GM12878 (cell line): ENCODE data around the gene ATF6. TPM values are rescaled to one million over a fixed set of nuclear protein-coding genes. Genes with fewer than 3 reads are reported as not detected.

Experiments used
- ATAC-seq: fragments of 200-7000 bp; cut with Tn5 transposase; 3 replicates; pipeline ENCODE4 v1.9.1; 2020; ENCODE audit warnings: mild to moderate bottlenecking, moderate library complexity
- BruUV-seq: library from RNA; stranded (reverse); fragments of 400-500 nt; replicated peaks from 2 replicates; lab custom pipeline; 2021; lab: Mats Ljungman, UMichigan
- CTCF ChIA-PET: fragments of 300-600 bp; sonication (Branson Sonifier 250); formaldehyde crosslinking; extraction: SDS; loops from one replicate; lab custom pipeline; 2021; ENCODE audit warnings: inconsistent platforms; lab: Yijun Ruan, JAX
- POLR2A ChIA-PET: fragments of 350-600 bp; formaldehyde crosslinking; extraction: SDS; loops from one replicate; lab custom pipeline; 2021; ENCODE audit warnings: inconsistent platforms; lab: Charles Lee
- RAD21 ChIA-PET: fragments of 300-600 bp; sonication (Branson Sonifier 250); formaldehyde crosslinking; loops from one replicate; lab custom pipeline; 2023; ENCODE audit warnings: antibody characterized with exemption; ENCODE audit not compliant: unreplicated experiment; lab: Charles Lee
- SMC1A ChIA-PET: fragments of 300-600 bp; sonication (Branson Sonifier 250); formaldehyde crosslinking; loops from one replicate; lab custom pipeline; 2023; ENCODE audit not compliant: unreplicated experiment, uncharacterized antibody; lab: Charles Lee
- DNase-seq: peaks from one replicate; pipeline ENCODE4 v3.0.0-alpha.2; 2011; ENCODE audit warnings: low read depth, low spot score
- FAIRE-seq: peaks from 3 replicates; lab custom pipeline; 2011; peaks lifted over from hg19 to GRCh38; lab: Jason Lieb, UNC
- H2AFZ ChIP-seq: 2 replicates; pipeline ENCODE4 v1.6.0; 2011; ENCODE audit warnings: low read depth, low read length, control low read depth; ENCODE audit not compliant: control insufficient read depth
- H3K27ac ChIP-seq: 2 replicates; pipeline ENCODE4 v1.5.1; 2011; ENCODE audit warnings: control low read depth; ENCODE audit not compliant: control insufficient read depth, insufficient read depth
- H3K27me3 ChIP-seq, 2 experiments: replicated peaks in 1 of 2; 2 replicates each; pipeline versions ENCODE4 v1.6.0 to v1.6.1; 2011; ENCODE audit warnings: low read length in 1 of 2; ENCODE audit not compliant: control insufficient read depth in 2 of 2, insufficient read depth in 2 of 2
- H3K36me3 ChIP-seq, 2 experiments: 2 replicates each; pipeline ENCODE4 v1.5.1; 2011; ENCODE audit warnings: low read length in 1 of 2; ENCODE audit not compliant: control insufficient read depth in 2 of 2, insufficient read depth in 2 of 2
- H3K4me1 ChIP-seq: 2 replicates; pipeline ENCODE4 v1.6.1; 2011; ENCODE audit warnings: mild to moderate bottlenecking, low read length, moderate library complexity, mixed read lengths; ENCODE audit not compliant: control insufficient read depth, insufficient read depth
- H3K4me2 ChIP-seq: 2 replicates; pipeline ENCODE4 v1.6.0; 2011; ENCODE audit warnings: control low read depth; ENCODE audit not compliant: control insufficient read depth, insufficient read depth
- H3K4me3 ChIP-seq: fragments of 200-600 bp; sonication (generic); 2 replicates; pipeline ENCODE4 v1.5.1; 2016
- H3K79me2 ChIP-seq: 2 replicates; pipeline ENCODE4 v1.6.0; 2011; ENCODE audit warnings: low read length; ENCODE audit not compliant: control insufficient read depth, insufficient read depth
- H3K9ac ChIP-seq: 2 replicates; pipeline ENCODE4 v1.8.0; 2011; ENCODE audit warnings: low read length, control low read depth, mixed read lengths; ENCODE audit not compliant: control insufficient read depth, insufficient read depth
- H3K9me3 ChIP-seq: replicated peaks from 3 replicates; pipeline ENCODE4 v1.5.1; 2011; ENCODE audit warnings: mild to moderate bottlenecking, low read length; ENCODE audit not compliant: control insufficient read depth, insufficient read depth
- H4K20me1 ChIP-seq: 2 replicates; pipeline ENCODE4 v1.6.0; 2011; ENCODE audit not compliant: control insufficient read depth, insufficient read depth
- ATF7 ChIP-seq: fragments of 450-650 bp; IDR thresholded peaks from 2 replicates; pipeline ENCODE4 v1.6.1; 2016; ENCODE audit warnings: low read depth, mild to moderate bottlenecking
- KDM1A ChIP-seq: fragments of 200-600 bp; sonication (generic); IDR thresholded peaks from 2 replicates; pipeline ENCODE4 v1.6.1; 2016; ENCODE audit warnings: borderline replicate concordance
- POLR2AphosphoS5 ChIP-seq: IDR thresholded peaks from 2 replicates; pipeline ENCODE4 v1.6.1; 2011; ENCODE audit warnings: mild to moderate bottlenecking, low read length, inconsistent platforms
- WGBS: methylation state at CpG from one replicate; pipeline ENCODE4 v1.1.6; 2016; ENCODE audit warnings: low lambda C conversion rate; ENCODE audit not compliant: insufficient replicate concordance, insufficient coverage; ENCODE audit errors: missing lambda C conversion rate; 5-methylcytosine and 5-hydroxymethylcytosine counted together
- in situ Hi-C: fragments of 300-500 bp; cut with MboI; formaldehyde crosslinking; loops from 9 replicates; pipeline ENCODE4 v1.14.3; 2018; ENCODE audit warnings: mixed read lengths
- intact Hi-C: fragments of 100-400 bp; cut with micrococcal nuclease; formaldehyde crosslinking; loops from one replicate; pipeline ENCODE4 v1.14.2; 2022; ENCODE audit not compliant: unreplicated experiment
- polyA plus RNA-seq, 11 experiments: library from polyadenylated mRNA; depleted of rRNA in 4 of 11; unstranded in 6 of 11; stranded (reverse) in 5 of 11; fragments of >200 nt; fragmentation: Nextera tagmentation in 4 of 11; fragmentation: Illumina TruSeq in 1 of 11; extraction: Ambion mirVana in 4 of 11; extraction: Trizol in 1 of 11; gene quantifications; 1 replicate in 1 of 11; 2 replicates in 10 of 11; pipeline versions ENCODE4 v1.2.1 to v1.2.3, GENCODE V29; 2011 to 2016; ENCODE audit warnings: inconsistent platforms in 2 of 11, missing spikeins in 2 of 11, low read depth in 1 of 11
- total RNA-seq, 4 experiments: library from RNA; depleted of rRNA in 3 of 4; stranded (reverse); fragments of >200 nt in 3 of 4; fragmentation: Illumina TruSeq in 1 of 4; extraction: Trizol in 1 of 4; gene quantifications; 2 replicates each; pipeline versions ENCODE4 v1.2.1 to v1.2.3, GENCODE V29; 2013 to 2021
- TF ChIP-seq, protein P1 (sequence below): fragments of 450-650 bp; conservative IDR thresholded peaks from 2 replicates; pipeline ENCODE4 v1.6.1; 2017; ENCODE audit warnings: mild to moderate bottlenecking, moderate library complexity
- TF ChIP-seq, protein P2 (sequence below): IDR thresholded peaks from 2 replicates; pipeline ENCODE4 v1.6.1; 2011; ENCODE audit warnings: low read depth, low read length, improper control_type of control experiment, borderline replicate concordance
- TF ChIP-seq, protein P3 (sequence below): IDR thresholded peaks from 2 replicates; pipeline ENCODE4 v1.6.1; 2011; ENCODE audit warnings: mild to moderate bottlenecking, low read depth, low read length, moderate library complexity; ENCODE audit not compliant: insufficient replicate concordance
- TF ChIP-seq, protein P4 (sequence below): IDR thresholded peaks from 2 replicates; pipeline ENCODE4 v1.6.1; 2012; ENCODE audit warnings: improper control_type of control experiment, low read depth, low read length; ENCODE audit not compliant: insufficient replicate concordance
- TF ChIP-seq, protein P5 (sequence below): fragments of 450-650 bp; IDR thresholded peaks from 2 replicates; pipeline ENCODE4 v1.6.1; 2017; ENCODE audit warnings: low read depth, mild to moderate bottlenecking, moderate library complexity

ATF6 gene
- total and polyA plus RNA-seq, 10 of the 15 experiments (the other 5 are each of a cell fraction or from before 2014, with no cell fraction given) = 7.8 to 24.3 (median 14.7) TPM

DNA sequence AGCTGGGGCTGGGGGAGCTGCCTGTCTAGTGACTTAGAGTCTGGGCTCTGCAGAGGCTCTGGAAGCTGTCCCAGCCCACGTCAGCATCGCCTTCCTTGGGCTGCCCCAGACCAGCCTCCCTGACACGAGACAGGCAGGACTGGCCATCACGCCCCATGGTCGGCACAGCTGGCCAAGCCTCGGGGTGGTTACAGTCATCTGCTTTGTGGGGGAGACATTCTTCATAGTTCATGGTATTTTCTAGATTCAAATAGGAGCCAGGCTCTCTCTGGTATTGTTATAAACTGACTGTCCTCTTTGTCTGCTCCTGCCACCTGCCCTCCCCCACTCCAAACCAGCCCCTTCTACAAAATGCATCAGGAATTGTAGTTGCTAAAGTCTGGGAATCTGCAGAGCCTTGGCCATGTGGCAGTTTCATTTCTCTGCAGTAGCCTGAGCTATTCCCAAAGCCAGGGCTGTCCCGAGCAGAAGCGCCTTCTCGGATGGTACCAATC is 228.1 kb downstream of the ATF6 start:
- no peaks in the 10 kb centered on the region for H3K9me3 ChIP-seq
- intact Hi-C loops (no loop called here), in situ Hi-C loops (no loop called here)
- ChIA-PET RAD21 (no interaction called here), CTCF (interaction anchor here (0.9 to 1.2 kb wide), 2 partner anchors 47 to 202 kb away, joined by 3 read pairs; no protein-coding TSS in a partner anchor), SMC1A (no interaction called here), POLR2A (no interaction called here)
- DNase-seq = no peak
- H3K4me3 ChIP-seq = no peak overlapping the region
- no peak overlapping the region for H3K4me2 ChIP-seq
- peaks cover 1 to 3% of the 10 kb centered on the region in 2 experiments; a peak in 2 of 4 replicates for H3K27me3 ChIP-seq
- no peak overlapping the region for H3K27ac ChIP-seq
- H4K20me1 ChIP-seq = no peaks in the 10 kb centered on the region
- H3K79me2 ChIP-seq = no peaks in the 10 kb centered on the region
- H3K4me1 ChIP-seq = no peaks in the 10 kb centered on the region
- WGBS = 34% methylated on average over 9 of the region's 9 CpGs
- no peak for FAIRE-seq
- no peak overlapping the region for H3K9ac ChIP-seq
- no peak for ATAC-seq
- no TSS peak for BruUV-seq
- no peak overlapping the region for H2AFZ ChIP-seq
- H3K36me3 ChIP-seq = no peaks in the 10 kb centered on the region
- TF ChIP-seq, protein P1, sequence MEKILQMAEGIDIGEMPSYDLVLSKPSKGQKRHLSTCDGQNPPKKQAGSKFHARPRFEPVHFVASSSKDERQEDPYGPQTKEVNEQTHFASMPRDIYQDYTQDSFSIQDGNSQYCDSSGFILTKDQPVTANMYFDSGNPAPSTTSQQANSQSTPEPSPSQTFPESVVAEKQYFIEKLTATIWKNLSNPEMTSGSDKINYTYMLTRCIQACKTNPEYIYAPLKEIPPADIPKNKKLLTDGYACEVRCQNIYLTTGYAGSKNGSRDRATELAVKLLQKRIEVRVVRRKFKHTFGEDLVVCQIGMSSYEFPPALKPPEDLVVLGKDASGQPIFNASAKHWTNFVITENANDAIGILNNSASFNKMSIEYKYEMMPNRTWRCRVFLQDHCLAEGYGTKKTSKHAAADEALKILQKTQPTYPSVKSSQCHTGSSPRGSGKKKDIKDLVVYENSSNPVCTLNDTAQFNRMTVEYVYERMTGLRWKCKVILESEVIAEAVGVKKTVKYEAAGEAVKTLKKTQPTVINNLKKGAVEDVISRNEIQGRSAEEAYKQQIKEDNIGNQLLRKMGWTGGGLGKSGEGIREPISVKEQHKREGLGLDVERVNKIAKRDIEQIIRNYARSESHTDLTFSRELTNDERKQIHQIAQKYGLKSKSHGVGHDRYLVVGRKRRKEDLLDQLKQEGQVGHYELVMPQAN = no peak
- TF ChIP-seq KDM1A = no peak
- TF ChIP-seq ATF7 = no peak
- TF ChIP-seq, protein P2, sequence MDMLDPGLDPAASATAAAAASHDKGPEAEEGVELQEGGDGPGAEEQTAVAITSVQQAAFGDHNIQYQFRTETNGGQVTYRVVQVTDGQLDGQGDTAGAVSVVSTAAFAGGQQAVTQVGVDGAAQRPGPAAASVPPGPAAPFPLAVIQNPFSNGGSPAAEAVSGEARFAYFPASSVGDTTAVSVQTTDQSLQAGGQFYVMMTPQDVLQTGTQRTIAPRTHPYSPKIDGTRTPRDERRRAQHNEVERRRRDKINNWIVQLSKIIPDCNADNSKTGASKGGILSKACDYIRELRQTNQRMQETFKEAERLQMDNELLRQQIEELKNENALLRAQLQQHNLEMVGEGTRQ = no peak
- TF ChIP-seq, protein P3, sequence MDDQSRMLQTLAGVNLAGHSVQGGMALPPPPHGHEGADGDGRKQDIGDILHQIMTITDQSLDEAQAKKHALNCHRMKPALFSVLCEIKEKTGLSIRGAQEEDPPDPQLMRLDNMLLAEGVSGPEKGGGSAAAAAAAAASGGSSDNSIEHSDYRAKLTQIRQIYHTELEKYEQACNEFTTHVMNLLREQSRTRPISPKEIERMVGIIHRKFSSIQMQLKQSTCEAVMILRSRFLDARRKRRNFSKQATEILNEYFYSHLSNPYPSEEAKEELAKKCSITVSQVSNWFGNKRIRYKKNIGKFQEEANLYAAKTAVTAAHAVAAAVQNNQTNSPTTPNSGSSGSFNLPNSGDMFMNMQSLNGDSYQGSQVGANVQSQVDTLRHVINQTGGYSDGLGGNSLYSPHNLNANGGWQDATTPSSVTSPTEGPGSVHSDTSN = no peak
- TF ChIP-seq, protein P4, sequence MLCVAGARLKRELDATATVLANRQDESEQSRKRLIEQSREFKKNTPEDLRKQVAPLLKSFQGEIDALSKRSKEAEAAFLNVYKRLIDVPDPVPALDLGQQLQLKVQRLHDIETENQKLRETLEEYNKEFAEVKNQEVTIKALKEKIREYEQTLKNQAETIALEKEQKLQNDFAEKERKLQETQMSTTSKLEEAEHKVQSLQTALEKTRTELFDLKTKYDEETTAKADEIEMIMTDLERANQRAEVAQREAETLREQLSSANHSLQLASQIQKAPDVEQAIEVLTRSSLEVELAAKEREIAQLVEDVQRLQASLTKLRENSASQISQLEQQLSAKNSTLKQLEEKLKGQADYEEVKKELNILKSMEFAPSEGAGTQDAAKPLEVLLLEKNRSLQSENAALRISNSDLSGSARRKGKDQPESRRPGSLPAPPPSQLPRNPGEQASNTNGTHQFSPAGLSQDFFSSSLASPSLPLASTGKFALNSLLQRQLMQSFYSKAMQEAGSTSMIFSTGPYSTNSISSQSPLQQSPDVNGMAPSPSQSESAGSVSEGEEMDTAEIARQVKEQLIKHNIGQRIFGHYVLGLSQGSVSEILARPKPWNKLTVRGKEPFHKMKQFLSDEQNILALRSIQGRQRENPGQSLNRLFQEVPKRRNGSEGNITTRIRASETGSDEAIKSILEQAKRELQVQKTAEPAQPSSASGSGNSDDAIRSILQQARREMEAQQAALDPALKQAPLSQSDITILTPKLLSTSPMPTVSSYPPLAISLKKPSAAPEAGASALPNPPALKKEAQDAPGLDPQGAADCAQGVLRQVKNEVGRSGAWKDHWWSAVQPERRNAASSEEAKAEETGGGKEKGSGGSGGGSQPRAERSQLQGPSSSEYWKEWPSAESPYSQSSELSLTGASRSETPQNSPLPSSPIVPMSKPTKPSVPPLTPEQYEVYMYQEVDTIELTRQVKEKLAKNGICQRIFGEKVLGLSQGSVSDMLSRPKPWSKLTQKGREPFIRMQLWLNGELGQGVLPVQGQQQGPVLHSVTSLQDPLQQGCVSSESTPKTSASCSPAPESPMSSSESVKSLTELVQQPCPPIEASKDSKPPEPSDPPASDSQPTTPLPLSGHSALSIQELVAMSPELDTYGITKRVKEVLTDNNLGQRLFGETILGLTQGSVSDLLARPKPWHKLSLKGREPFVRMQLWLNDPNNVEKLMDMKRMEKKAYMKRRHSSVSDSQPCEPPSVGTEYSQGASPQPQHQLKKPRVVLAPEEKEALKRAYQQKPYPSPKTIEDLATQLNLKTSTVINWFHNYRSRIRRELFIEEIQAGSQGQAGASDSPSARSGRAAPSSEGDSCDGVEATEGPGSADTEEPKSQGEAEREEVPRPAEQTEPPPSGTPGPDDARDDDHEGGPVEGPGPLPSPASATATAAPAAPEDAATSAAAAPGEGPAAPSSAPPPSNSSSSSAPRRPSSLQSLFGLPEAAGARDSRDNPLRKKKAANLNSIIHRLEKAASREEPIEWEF = no peak
- no peak for TF ChIP-seq POLR2AphosphoS5
- TF ChIP-seq, protein P5, sequence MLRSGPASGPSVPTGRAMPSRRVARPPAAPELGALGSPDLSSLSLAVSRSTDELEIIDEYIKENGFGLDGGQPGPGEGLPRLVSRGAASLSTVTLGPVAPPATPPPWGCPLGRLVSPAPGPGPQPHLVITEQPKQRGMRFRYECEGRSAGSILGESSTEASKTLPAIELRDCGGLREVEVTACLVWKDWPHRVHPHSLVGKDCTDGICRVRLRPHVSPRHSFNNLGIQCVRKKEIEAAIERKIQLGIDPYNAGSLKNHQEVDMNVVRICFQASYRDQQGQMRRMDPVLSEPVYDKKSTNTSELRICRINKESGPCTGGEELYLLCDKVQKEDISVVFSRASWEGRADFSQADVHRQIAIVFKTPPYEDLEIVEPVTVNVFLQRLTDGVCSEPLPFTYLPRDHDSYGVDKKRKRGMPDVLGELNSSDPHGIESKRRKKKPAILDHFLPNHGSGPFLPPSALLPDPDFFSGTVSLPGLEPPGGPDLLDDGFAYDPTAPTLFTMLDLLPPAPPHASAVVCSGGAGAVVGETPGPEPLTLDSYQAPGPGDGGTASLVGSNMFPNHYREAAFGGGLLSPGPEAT = no peak
